HG02885 (cell line): ENCODE data around the gene G6PD.
"Not testable (repeated sequence)": the region's sequence is repeated elsewhere in the genome, so short reads cannot be mapped to it uniquely, and the experiment has no call there.

Source experiments
- ATAC-seq: cut with Tn5 transposase; IDR thresholded peaks from one replicate; pipeline ENCODE4 v1.9.1; 2021; ENCODE audit warnings: mild to moderate bottlenecking; ENCODE audit not compliant: unreplicated experiment, poor library complexity

G6PD gene

DNA sequence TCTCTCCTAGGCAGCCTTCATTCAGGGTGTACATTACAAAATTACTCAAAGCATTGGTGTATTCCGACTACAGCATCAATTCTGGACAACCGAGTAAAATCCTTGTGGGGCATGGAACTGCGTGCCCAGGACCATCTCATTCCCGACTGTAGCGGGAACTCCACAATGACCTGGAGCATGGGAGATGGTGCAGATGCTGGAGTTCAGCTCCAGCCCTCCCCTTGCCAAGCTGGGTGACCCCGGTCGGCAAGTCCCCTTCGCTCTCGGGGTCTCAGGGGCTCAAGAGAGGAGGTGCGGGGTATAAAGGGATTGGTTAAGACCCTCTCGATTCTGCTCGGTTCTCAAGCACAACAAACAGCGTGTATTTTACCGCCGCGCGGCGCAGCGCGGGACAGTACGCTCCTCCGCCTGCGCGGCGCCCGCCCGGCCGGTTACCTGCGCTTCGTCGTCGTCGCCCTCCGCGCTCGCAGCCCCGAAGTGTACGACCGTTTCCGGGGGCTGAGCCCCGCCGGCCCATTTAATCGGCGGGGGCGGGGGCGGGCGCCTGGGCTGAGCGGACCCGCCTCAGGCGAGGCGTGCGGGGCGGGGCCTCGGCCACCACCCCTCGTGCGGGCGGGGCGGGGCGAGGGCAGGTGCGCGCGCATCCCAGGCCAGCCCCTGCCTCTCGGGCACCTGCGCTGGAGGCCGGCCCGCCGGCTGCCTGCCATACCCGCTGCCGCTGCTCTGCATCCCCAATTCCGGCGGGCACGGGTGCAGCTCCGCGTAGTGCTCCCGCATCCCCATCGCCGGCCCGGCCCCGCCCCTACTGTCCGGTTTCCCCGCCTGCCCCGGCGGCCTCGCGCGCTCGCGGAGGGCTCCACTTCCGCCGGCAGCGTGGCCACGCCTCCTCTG is at the start of gene G6PD:
Gene G6PD, minus strand, starts transcription at position 493 of the 891 bp plus-strand sequence. CDS start 691 bp downstream, outside the sequence.
- ATAC-seq: peak; percentile 52

DNA sequence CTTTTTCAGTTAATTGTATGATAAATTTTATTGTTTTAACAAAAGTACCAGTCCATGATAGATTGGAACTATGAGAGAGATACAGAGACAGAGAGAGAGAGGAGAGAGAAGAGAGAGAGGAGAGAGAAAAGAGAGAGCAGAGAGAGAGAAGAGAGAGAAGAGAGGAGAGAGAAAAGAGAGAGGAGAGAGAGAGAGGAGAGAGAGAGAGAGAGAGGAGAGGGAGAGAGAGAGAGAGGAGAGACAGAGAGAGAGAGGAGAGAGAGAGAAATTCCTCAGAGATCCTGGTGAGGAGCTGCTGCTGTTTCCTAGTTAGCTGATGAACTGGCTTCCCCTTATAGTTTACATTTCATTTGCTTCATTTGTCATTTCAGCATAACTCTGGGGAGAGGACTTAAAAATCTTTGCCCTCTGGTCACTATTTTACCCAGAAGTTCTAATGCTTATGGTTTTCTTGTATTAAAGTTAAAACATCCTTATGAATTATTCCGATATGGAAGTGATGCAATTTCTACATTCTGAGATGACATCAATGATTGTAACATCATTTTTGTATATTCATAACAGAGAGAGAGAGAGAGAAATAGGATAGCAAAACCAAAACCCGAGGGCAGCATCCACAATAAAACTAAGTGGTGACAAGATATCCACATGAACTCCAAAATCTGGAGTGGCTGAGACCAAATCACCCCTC is 49.1 kb upstream of the G6PD start:
- ATAC-seq: no peak

DNA sequence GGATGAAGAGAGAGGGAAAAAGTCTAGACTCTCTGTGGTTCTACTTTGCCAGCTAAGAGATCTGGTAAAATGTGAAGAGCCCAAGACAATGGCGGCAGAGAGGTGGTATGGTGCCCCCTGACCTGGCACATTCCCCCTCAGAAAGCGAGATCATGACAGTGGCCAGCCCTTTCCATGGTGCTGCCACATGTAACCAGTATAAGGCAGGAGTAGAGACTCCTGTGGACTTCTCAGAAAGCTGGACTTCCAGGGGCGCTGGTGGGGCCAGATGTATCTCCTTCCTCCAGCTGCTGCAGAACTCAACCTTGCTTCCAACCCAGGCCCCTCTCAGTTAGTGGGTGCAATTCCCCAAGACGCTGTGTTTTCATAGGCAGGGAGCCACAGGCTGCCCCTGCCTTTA is 47.8 kb upstream of the G6PD start:
- no peak for ATAC-seq

- no peak for ATAC-seq
Measured at GRCh38 chrX:154593201-154593600, 46.6 kb upstream of the G6PD start.

DNA sequence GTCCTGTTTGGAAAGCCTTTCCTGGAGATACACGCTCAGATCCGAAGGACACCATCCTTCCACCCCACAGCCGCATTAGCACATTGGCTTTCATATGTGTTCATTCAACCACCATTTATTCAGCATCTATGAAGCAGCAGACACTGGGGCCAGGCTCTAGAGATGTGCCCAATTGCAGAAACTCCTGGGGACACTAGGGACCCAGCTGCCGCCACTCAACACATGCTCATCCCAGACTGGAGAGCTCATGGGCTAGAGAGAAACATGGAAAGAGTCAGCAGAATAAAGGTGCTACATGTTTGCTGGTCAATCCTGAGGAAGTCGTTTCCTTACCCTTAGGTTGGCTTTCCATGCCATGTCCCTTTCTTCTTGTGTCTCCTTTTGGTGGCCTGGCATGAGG is 45.9 kb upstream of the G6PD start:
- no peak for ATAC-seq

- not testable (repeated sequence) for ATAC-seq
Measured at GRCh38 chrX:154590415-154590814, 43.8 kb upstream of the G6PD start.

- not testable (repeated sequence) for ATAC-seq
Measured at GRCh38 chrX:154584585-154585183, 38.0 kb upstream of the G6PD start, which contains the start of gene CTAG1A. CTAG1A (plus strand) TSS chrX:154585133; CDS start chrX:154585207, 74 bp downstream.

DNA sequence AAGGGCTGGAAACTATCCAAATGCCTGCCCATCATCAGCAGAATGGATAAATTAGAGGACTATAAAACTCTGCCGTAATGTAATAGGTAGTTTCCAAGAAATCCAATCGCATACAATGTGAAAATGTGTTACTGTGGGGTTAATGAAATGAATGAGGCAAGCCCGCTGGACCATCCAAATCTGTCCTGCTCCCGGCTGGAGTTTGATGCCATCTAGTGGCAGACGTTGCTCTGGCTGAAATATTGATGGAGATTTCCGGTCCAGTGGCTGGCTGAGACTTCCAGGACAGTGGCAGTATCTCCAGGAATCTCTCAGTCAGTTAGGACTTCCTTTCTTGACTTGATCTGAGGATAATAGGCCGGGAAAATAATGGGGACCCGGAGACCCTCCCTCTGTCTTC is 36.3 kb upstream of the G6PD start:
- ATAC-seq: not testable (repeated sequence)

- not testable (repeated sequence) for ATAC-seq
Measured at GRCh38 chrX:154575076-154575475, 28.4 kb upstream of the G6PD start.

DNA sequence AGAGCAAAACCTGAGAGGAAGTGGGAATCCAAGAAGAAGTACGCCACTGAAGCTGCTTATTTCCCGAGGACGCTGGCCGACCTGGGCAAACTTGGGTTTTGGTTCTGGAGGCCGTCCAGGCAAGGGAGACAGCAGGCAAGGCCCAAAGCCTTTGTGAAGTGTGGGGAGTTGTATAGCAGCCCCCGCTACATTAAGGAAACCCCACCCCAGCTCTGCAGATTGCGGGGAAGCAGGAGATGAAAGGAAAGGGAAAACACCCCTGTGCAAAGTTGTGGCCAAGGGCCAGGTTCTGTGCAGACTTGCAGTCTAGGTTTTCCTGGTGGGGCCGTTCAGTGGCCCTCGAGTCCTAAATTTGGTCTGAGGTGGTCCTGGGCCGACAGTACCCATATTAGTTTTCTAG is 26.4 kb upstream of the G6PD start:
- not testable (repeated sequence) for ATAC-seq

GRCh38 chrX:154570361-154570760 is 23.7 kb upstream of the G6PD start:
- ATAC-seq: not testable (repeated sequence)

DNA sequence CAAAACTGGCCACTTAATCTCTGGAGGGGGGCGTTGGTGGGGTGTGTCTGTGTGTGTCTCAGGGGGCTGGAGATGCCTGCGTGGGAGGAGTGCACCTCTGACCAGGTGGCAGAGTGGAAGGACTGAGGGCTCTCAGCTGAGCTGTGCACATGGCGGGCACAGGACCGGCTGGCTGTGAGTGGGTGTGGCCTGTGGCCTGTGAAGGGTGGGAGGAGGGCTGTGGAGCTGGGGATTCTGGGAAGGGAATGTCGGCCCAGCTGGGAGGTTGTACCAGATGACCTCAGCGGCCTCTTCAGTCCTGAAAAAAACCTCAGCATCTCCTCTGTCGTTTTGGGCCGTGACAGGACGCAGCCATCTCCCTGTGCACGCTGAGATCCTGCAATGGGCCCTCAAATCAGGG is 15.6 kb upstream of the G6PD start:
- ATAC-seq: not testable (repeated sequence)

DNA sequence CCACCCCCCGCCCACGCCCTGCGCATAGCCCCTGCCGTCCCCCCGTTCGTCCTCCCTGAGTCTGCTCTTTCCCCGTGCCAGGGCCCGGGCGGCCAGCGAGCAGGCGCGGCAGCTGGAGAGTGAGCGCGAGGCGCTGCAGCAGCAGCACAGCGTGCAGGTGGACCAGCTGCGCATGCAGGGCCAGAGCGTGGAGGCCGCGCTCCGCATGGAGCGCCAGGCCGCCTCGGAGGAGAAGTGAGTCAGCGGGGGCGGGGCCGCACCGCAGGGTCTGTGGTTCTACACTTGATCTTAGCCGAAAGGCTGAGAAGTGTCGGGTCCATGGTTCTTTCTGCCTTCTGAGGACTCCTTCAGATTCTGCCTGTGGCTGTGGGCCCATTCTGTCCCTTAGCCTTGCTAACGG is 13.7 kb upstream of the G6PD start:
- ATAC-seq: not testable (repeated sequence)

DNA sequence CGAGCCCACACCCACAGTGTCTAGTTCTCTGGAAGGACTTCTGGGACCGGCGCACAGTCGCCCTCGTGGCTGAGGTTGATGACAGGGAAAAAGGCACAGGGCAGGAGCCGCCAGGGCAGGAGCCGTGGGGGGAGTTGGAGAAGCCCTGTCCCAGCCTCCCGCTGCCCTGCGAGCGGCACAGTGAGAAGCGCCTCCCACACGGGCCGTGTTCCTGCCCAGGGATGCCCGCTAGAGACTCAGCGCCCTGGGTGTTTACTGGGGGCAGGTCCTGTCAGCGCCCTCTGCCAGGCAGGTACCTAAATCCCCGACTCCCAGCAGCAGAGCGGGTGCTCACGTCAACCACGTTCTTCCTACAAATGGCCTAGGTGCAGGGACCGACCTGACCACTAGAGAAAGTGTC is 12.2 kb upstream of the G6PD start:
- not testable (repeated sequence) for ATAC-seq

DNA sequence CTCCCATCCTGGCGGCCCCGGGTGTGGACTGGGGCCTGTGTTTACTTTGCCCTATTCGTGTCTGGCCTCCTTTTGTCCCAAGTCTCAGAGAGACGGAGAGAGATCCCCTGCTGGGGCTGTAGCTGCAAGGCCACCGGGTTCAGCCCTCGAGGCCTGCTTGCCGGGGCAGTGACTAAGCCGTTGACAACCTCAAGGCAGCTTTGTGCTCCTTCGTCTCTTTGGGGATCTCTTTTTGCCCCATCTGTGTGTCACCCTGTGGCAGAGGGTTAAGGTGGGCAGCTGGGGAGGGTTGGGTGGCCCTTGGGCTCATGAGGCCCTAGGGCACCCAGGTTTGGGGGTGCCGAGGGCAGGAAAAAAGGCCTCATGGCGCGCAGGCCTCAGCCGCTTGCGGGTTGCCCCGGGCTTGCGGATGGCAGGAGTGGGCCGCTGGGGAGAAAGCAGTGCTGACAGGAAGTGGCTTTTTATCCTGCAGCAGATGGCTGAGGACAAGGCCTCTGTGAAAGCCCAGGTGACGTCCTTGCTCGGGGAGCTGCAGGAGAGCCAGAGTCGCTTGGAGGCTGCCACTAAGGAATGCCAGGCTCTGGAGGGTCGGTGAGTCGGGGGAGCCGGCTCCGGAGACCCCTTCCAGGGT is 11.5 kb upstream of the G6PD start:
- ATAC-seq: not testable (repeated sequence)

- ATAC-seq: not testable (repeated sequence)
Measured at GRCh38 chrX:154552112-154552806, 5.6 kb upstream of the G6PD start.

- ATAC-seq: no peak
Measured at GRCh38 chrX:154549766-154550165, 3.1 kb upstream of the G6PD start.

DNA sequence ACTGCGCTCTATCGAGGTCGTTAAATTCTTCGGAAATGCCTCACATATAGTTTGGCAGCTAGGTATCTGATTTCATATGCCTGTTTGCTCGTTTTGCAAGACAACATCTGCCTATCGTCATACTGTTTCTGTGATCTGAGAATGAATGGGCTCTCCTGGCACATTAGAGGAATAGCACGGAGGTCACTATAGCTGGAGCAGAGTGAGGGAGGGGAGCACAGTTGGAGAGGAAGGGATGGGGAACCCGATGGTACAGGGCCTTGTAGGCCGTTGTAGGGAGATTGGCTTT is 1.3 kb upstream of the G6PD start:
- no peak for ATAC-seq

DNA sequence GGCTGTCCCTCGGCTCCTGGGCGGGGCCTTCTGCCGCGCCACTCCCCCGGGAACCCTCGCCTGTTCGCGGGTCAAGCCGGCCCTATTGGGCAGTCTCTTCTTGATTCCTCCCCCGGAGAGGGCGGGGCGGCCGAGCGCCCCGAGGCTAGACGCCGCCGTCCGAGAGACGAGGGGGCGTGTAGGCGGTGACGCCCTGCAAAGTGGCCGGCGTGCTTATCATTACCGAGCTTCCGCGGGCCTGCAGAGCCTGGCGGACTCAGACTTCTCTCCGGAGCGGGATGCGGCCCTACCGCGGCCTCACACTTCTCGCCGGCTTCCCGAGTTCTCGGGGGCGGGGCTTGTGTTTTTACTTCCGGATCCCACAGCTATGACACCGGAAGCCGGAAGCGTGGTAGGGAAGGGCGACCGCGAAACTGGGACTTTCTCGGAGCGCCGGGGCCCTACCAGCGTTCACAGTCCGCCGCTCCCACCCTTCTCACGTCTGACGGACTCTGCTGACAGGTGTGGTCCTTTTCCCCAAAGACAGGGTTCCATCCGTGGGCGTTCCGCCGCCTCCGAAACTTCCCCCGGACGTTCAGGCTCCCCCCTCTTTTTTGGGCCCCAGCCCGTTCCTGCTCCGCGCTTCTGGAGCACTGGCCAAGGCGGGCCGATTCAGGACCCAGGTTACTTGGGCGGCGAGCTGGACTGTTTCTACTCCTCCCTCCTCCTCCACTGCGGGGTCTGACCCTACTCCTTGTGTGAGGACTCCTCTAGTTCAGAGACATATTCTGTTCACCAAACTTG is 790 bp upstream of the G6PD start, which contains the start of gene IKBKG:
Gene IKBKG, plus strand, starts transcription at position 376 of the 783 bp plus-strand sequence. CDS start 4,383 bp downstream, outside the sequence.
- ATAC-seq: peak; percentile 81
